GM18520 (cell line): ENCODE measurements around the gene SEMA3E.

Source experiments
- ATAC-seq: cut with Tn5 transposase; IDR thresholded peaks from one replicate; pipeline ENCODE4 v1.9.1; 2021; ENCODE audit not compliant: unreplicated experiment

SEMA3E gene

DNA sequence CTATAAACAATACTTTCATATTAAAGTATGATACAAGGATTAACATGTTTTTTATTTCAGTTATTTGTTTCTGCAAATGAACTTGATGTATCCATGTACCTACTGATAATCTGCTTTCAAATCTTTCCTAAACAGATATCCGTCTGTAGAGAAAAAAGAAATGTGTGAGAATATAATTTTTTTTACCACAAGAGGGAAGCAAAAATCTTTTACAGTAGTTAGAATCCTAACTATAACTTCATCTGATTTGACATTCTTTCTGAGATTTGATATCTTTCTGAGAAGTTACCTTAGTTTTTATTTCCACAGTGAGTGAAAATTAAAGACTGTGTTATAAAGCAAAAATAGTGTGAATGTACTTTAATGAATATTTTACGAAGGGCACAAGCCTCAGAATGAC is 282.3 kb downstream of the SEMA3E start:
- ATAC-seq, result no peak

- ATAC-seq, result no peak
Observed at GRCh38 chr7:83365746-83366145, 283.2 kb downstream of the SEMA3E start.

DNA sequence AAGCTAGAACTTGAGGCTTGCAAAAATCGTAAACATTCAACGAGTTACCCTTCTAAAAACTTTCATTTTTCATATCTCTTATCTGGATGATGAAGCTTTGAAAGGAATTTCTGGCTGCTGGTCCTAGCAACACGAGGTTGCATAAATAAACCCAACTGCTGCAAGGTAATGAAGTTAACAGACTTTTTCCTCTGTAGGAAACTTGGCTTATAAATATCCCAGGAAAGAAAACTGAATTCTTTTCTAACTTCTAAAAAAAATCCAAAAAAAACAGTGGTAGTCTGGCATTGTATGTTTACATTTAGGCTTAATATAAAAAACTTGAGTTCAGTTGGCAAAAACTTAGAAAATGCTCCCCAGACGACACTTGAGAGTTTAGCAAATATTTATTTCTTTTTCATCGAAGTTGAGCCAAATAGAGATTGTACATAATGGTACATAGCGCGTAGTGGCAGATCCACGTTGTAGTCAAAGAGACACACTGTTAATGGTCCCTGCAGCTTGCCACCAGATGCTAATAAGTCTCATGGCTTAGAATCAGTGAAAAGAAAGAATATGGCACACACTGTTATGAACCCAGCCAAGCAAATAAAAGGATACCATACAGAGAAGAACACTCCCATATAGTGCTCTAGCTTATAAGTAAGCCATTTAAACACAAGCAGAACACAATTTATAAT is 285.9 kb downstream of the SEMA3E start:
- ATAC-seq, result no peak

- ATAC-seq, result no peak
Observed at GRCh38 chr7:83359108-83359507, 289.8 kb downstream of the SEMA3E start.

DNA sequence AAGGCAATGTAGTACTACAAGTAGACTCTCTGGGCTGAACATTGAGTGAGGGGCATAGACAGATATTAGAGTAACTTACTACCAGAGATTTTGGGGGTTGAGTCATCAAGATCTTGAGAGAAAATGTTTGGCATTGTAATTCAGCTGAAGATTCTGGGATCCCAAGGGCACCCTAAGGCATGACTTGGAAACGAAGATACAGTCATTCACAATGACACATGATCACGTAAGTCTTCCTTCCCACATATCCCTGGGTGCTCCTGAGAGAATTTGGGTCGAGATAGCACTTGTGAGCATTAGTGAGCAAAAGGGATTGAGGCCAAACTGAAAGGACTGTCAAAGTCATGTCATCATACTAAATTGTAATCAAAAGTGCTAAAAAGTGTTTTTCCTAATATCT is 293.8 kb downstream of the SEMA3E start:
- ATAC-seq, result no peak

GRCh38 chr7:83347945-83348444 is 300.9 kb downstream of the SEMA3E start:
- ATAC-seq, result no peak

GRCh38 chr7:83339907-83340306 is 309.0 kb downstream of the SEMA3E start:
- ATAC-seq, result no peak

GRCh38 chr7:83338277-83338950 is 310.5 kb downstream of the SEMA3E start:
- ATAC-seq, result no peak

DNA sequence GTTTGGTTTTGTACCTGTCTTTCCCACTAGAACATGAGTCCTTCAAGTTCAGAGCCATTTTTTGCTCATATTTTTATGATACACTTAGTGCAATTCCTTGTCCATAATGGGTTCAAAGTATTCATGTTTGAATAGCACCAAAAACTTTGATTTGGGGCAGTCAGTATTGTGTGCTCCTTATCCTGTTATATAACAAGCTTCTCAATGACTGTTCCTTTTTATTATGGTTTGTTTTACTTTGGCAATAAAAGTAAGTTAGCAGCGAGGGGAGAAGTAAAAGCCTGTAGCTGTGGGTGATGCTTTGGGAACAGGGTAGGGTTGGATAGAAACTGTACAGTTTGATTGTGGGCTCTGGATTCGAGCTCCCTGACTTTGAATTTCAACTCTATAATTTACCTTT is 311.9 kb downstream of the SEMA3E start:
- no peak for ATAC-seq

DNA sequence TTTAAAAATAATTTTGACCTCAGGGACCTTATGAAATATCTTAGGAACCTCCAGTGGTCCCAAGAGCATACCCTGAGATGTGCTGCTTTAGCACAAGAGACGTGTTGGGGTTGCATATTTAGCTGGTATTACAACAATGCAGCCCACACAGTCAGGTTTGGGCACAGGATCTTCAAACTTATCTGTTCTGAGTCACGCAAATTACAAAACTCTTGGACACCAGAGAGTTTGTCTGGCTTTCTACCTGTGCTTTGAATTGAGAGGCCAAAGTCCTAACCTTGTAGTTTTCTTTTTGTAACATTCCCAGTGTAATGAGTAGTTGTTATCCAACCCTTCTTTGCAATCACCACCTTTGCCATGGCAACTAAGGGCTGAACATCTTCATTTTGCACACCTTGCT is 322.7 kb downstream of the SEMA3E start:
- no peak for ATAC-seq

DNA sequence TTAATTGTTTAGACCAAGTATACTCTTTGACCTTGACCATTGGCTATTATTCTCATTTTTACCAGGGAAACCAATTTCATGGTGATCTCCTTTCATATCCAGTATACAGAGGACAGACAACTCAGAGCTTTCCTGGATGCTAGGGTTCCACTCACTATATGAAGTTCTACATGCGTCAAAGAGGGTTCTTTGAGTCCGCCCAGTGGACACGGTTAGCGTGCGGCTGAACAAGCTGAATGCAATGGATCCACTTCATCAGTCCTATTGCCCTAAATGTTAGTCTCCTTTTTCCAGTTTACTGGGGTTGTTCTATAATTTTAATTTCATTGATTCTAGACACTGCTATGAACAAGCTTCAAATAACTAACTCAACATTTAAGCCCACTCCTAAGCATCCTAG is 323.9 kb downstream of the SEMA3E start:
- no peak for ATAC-seq

GRCh38 chr7:83324596-83324995 is 324.3 kb downstream of the SEMA3E start:
- ATAC-seq, result no peak

GRCh38 chr7:83321011-83321410 is 327.9 kb downstream of the SEMA3E start:
- ATAC-seq, result no peak

DNA sequence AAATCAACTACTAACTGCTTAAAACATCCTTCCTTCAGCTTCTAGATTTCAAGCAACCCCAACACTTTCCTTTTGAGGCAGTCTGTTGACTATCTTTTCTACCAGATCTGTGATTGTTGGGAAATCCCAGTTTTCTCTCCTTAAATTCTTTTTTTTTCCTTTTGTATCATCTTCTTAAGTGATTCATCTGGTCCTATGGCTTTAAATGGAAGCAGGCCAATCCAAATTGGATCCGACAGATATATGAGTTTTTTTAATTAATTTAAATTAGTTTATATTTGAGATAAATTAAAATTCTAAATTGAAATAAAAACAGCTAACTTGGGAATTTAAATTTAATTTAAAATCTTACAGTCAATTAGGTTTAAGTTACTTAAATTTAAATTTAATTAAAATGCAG is 335.0 kb downstream of the SEMA3E start:
- no peak for ATAC-seq
